CD4-positive, alpha-beta T cell (primary cell): ENCODE data around the gene CAMK2A. TPM values are rescaled to one million over a fixed set of nuclear protein-coding genes. Genes with fewer than 3 reads are reported as not detected.

Experiments used
- ATAC-seq: fragments of 200-7000 bp; cut with Tn5 transposase; one replicate; pipeline ENCODE4 v1.10.0; 2022; ENCODE audit warnings: mild to moderate bottlenecking; ENCODE audit not compliant: poor library complexity
- CTCF ChIA-PET: fragments of 350-600 bp; sonication (Branson Sonifier 250); formaldehyde crosslinking; loops from one replicate; lab custom pipeline; 2021; ENCODE audit warnings: antibody characterized with exemption, inconsistent platforms; lab: Charles Lee
- POLR2A ChIA-PET: fragments of 350-600 bp; sonication (Branson Sonifier 250); formaldehyde crosslinking; loops from one replicate; lab custom pipeline; 2021; ENCODE audit warnings: antibody characterized with exemption, inconsistent platforms; lab: Charles Lee
- DNase-seq, 14 experiments: peaks; one replicate each; pipeline ENCODE4 v3.0.0-alpha.2; 2013 to 2020; ENCODE audit warnings: mixed read lengths in 2 of 14
- H3K27ac ChIP-seq, 2 donors: one replicate each; pipeline versions ENCODE4 v1.5.1 to v1.7.0; 2013; ENCODE audit warnings: low read length in 2 of 2, low read depth in 1 of 2, mild to moderate bottlenecking in 1 of 2
- H3K27me3 ChIP-seq, 2 experiments: 1 replicate in 1 of 2; 2 replicates in 1 of 2; pipeline versions ENCODE4 v1.6.1 to v1.7.0; 2013; ENCODE audit warnings: low read length in 2 of 2, control low read depth in 1 of 2, mild to moderate bottlenecking in 1 of 2, moderate library complexity in 1 of 2; ENCODE audit not compliant: insufficient read depth in 2 of 2, control insufficient read depth in 1 of 2
- H3K36me3 ChIP-seq: one replicate; pipeline ENCODE4 v1.6.1; 2013; ENCODE audit warnings: low read length, control low read depth; ENCODE audit not compliant: insufficient read depth
- H3K4me1 ChIP-seq: one replicate; pipeline ENCODE4 v1.6.1; 2013; ENCODE audit warnings: low read length, control low read depth; ENCODE audit not compliant: insufficient read depth
- H3K4me3 ChIP-seq: one replicate; pipeline ENCODE4 v1.5.1; 2013; ENCODE audit warnings: mild to moderate bottlenecking, low read length, moderate library complexity
- H3K9me3 ChIP-seq, 2 experiments: 1 replicate in 1 of 2; 2 replicates in 1 of 2; pipeline versions ENCODE4 v1.6.1 to v1.7.0; 2013; ENCODE audit warnings: low read length in 2 of 2, mild to moderate bottlenecking in 2 of 2, control low read depth in 1 of 2, moderate library complexity in 1 of 2; ENCODE audit not compliant: control insufficient read depth in 1 of 2, insufficient read depth in 1 of 2
- H3K27ac Mint-ChIP-seq: one replicate; pipeline ENCODE4 v1.8.0; 2020; ENCODE audit warnings: mixed read lengths
- H3K27me3 Mint-ChIP-seq: one replicate; pipeline ENCODE4 v1.8.0; 2021; ENCODE audit warnings: mixed read lengths
- H3K36me3 Mint-ChIP-seq: one replicate; pipeline ENCODE4 v1.8.0; 2021; ENCODE audit warnings: low read depth, mixed read lengths
- H3K4me1 Mint-ChIP-seq: one replicate; pipeline ENCODE4 v1.8.0; 2021; ENCODE audit warnings: low read depth, mixed read lengths
- H3K4me3 Mint-ChIP-seq: one replicate; pipeline ENCODE4 v1.8.0; 2020; ENCODE audit warnings: mild to moderate bottlenecking, mixed read lengths
- H3K9me3 Mint-ChIP-seq: one replicate; pipeline ENCODE4 v1.8.0; 2020; ENCODE audit warnings: mixed read lengths
- intact Hi-C, 2 experiments: fragments of 100-400 bp; cut with DNase I in 1 of 2; cut with micrococcal nuclease in 1 of 2; formaldehyde crosslinking; loops; one replicate each; pipeline versions ENCODE4 v1.15.1 to v1.9.0; 2023 to 2025; cut with DNase I, micrococcal nuclease
- total RNA-seq, 174 experiments: library from RNA in 2 of 174; stranded (reverse) in 2 of 174; gene quantifications; one replicate each; pipeline ENCODE4 v1.2.3 and lab custom pipeline; 2021 to 2026
- TF ChIP-seq, protein P1 (sequence below): fragments of 200-600 bp; IDR thresholded peaks from one replicate; pipeline ENCODE4 v1.8.0; 2022; ENCODE audit warnings: antibody characterized with exemption, mild to moderate bottlenecking

CAMK2A gene
- total RNA-seq, 2 experiments from 2014 or later = 0.05 to 0.22 TPM

DNA sequence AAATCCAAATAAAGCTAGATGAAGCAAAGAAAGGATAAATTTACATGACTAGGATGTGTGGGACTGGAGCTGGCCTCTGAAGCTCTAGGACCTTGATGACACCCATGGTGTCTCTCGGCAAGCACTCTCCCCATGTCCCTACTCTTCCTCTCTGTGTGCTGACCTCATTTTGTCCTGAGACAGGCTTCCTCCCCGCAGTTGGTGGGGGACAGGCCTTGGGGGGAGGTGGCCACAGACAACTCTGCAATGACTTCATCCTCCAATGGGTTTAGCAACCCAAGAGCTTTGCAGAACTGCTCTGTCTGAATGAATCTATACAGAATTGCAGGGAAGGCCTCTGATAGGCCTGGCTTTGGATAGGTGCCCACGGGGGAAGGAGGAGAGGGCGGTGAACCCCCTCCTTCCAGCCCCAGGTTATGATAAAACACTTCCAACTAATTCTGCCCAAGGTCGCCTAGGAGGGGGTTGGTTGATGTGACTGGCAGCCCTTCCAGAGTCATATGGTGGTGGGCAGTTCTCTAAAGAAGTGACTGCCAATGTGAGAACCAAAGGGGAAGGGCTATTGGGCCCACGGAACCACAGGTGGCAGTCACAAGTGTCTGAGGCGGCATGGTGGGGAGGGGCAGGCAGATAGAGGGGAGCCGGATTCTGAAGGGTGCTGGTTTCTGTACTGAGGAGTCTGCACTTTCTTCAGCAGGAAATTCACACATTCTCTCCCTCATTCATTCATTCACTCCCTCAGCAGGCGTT, 93.7 kb downstream of the CAMK2A start:
- CTCF ChIA-PET = no interaction called here

DNA sequence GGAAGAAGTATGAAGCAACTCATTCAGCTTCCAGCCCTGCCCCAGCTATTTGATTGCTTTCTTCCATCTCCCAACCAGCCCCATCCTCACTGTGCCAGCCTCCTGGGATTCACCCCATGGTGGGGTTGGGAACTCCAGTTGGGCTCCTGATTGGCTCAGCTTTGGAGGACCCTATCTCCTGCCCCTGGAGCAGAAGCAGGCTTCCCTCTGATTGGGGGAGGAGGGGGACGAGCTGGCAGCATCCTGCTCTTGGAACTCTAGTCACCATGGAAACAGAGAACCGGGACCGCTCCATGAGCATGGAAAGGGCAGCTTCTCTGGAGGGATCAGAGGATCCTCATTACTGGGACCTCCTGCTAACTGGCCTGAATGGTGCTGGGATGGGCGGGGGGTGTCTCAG, 97.1 kb downstream of the CAMK2A start:
- ChIA-PET POLR2A (no interaction called here), CTCF (no interaction called here)
- H3K4me1 ChIP-seq = no peaks in the 10 kb centered on the region
- Mint-ChIP-seq H3K27ac (no peak overlapping the region), H3K4me1 (no peaks in the 10 kb centered on the region), H3K4me3 (no peak overlapping the region), H3K36me3 (no peaks in the 10 kb centered on the region), H3K27me3 (peaks cover 44% of the 10 kb centered on the region), H3K9me3 (no peaks in the 10 kb centered on the region)
- no peaks in the 10 kb centered on the region for H3K9me3 ChIP-seq
- DNase-seq (no peak), ATAC-seq (no peak)
- no peak overlapping the region for H3K27ac ChIP-seq
- no peaks in the 10 kb centered on the region for H3K36me3 ChIP-seq
- TF ChIP-seq, protein P1, sequence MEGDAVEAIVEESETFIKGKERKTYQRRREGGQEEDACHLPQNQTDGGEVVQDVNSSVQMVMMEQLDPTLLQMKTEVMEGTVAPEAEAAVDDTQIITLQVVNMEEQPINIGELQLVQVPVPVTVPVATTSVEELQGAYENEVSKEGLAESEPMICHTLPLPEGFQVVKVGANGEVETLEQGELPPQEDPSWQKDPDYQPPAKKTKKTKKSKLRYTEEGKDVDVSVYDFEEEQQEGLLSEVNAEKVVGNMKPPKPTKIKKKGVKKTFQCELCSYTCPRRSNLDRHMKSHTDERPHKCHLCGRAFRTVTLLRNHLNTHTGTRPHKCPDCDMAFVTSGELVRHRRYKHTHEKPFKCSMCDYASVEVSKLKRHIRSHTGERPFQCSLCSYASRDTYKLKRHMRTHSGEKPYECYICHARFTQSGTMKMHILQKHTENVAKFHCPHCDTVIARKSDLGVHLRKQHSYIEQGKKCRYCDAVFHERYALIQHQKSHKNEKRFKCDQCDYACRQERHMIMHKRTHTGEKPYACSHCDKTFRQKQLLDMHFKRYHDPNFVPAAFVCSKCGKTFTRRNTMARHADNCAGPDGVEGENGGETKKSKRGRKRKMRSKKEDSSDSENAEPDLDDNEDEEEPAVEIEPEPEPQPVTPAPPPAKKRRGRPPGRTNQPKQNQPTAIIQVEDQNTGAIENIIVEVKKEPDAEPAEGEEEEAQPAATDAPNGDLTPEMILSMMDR = no peak
- peaks cover 26 to 30% of the 10 kb centered on the region in 2 experiments for H3K27me3 ChIP-seq
- intact Hi-C loops = no loop called here
- H3K4me3 ChIP-seq = no peak overlapping the region

More for the DNA sequence above, 93.7 kb downstream of the CAMK2A start:
- Mint-ChIP-seq H3K4me3 (no peak overlapping the region), H3K4me1 (no peaks in the 10 kb centered on the region), H3K27ac (no peak overlapping the region), H3K27me3 (peaks cover 24% of the 10 kb centered on the region), H3K9me3 (no peaks in the 10 kb centered on the region), H3K36me3 (no peaks in the 10 kb centered on the region)
- Histone ChIP-seq H3K27ac (no peak overlapping the region), H3K4me1 (no peaks in the 10 kb centered on the region), H3K9me3 (peaks cover 0 to 2% of the 10 kb centered on the region in 2 experiments), H3K36me3 (no peaks in the 10 kb centered on the region), H3K27me3 (peaks cover 3 to 14% of the 10 kb centered on the region in 2 experiments), H3K4me3 (no peak overlapping the region)
- ATAC-seq = no peak
- TF ChIP-seq, protein P1 = no peak
- intact Hi-C loops = no loop called here
- POLR2A ChIA-PET = no interaction called here
- DNase-seq = no peak

DNA sequence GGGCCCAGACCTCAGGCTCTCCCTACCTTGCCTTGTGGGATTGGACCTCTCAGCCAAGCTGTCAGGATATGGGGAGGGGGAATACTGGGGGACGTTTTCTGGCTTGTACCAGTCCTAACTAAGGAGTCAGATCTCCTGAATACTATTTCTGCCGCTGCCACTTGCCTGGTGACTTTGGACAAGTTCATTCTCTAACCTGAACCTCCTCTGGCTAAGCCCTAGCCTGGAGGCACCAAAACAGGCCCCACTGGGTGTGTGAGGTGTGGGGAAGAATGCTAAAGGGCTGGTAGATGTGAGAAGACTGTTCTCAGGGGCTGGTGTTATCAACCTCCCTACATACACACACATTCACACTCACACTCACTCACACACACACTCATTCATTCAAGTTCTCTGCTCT, 98.6 kb downstream of the CAMK2A start:
- no peaks in the 10 kb centered on the region for H3K36me3 ChIP-seq
- ATAC-seq (no peak), DNase-seq (no peak)
- intact Hi-C loops = no loop called here
- POLR2A ChIA-PET = no interaction called here
- no peaks in the 10 kb centered on the region for H3K9me3 Mint-ChIP-seq
- no peak overlapping the region for H3K27ac ChIP-seq
- TF ChIP-seq, protein P1 = no peak
- H3K27ac Mint-ChIP-seq = no peak overlapping the region
- H3K27me3 ChIP-seq = peaks cover 26 to 28% of the 10 kb centered on the region in 2 experiments
- H3K4me1 Mint-ChIP-seq = no peaks in the 10 kb centered on the region
- CTCF ChIA-PET = no interaction called here
- no peak overlapping the region for H3K4me3 ChIP-seq
- no peaks in the 10 kb centered on the region for H3K4me1 ChIP-seq
- peaks cover 49% of the 10 kb centered on the region for H3K27me3 Mint-ChIP-seq
- H3K4me3 Mint-ChIP-seq = no peak overlapping the region
- H3K36me3 Mint-ChIP-seq = no peaks in the 10 kb centered on the region
- no peaks in the 10 kb centered on the region for H3K9me3 ChIP-seq
